GM08714 (cell line): ENCODE data around the gene NDC80.

Experiments used
- H3K4me3 ChIP-seq: fragments of 200-500 bp; sonication (Bioruptor generic); 2 replicates; pipeline ENCODE4 v1.5.1; 2014; ENCODE audit warnings: mild to moderate bottlenecking, low read length, inconsistent platforms
- ZNF274 ChIP-seq: IDR thresholded peaks from 2 replicates; pipeline ENCODE4 v1.6.1; 2012; ENCODE audit warnings: mild to moderate bottlenecking, low read depth, low read length

The NDC80 gene

DNA sequence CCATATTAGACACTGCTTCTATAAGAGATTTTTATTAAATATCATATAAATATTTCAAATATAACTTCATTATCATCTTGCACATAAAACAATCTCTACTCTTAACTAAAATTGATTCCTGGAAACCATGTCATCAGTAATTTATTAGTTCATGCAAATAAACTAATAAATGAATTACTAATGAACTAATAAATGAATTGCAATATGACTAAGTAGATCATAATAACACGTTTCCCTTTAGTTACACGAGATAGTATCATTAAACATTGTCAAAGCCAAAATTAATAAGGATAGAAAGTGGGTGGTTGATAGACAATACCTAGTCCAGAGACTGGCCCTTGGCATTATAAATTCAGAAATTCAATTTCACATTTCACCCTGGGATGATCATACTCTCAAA, 26.2 kb upstream of the NDC80 start:
- no peak overlapping the region for H3K4me3 ChIP-seq
- no peak for TF ChIP-seq ZNF274

DNA sequence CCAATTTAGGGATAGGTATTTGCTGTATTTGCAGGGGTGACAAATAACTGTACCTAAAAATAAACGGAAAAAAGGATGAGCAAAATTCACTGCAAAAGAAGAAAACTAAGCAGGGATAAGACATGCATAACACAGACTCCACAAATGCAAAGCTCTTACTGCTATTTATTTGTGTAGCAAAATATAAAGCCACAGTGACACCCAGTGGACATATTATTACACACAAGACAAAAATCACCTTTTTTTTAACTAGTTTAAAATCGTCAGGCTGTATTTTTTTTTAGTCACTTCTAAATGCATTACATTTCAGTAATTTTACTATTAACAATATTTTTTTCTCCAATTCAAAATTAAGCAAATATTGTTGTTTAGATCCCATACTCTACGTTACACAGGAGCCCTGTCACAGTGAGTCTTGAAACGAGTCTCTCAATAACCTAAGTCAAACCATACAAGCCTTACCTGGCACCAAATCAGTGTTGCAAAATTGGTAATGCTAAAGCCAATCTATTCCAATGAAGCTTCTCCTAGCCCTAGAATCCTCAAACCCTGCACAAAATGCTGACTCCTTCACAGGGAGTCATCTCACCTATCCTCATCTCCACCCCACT, 23.8 kb upstream of the NDC80 start:
- no peak for TF ChIP-seq ZNF274
- no peak overlapping the region for H3K4me3 ChIP-seq

DNA sequence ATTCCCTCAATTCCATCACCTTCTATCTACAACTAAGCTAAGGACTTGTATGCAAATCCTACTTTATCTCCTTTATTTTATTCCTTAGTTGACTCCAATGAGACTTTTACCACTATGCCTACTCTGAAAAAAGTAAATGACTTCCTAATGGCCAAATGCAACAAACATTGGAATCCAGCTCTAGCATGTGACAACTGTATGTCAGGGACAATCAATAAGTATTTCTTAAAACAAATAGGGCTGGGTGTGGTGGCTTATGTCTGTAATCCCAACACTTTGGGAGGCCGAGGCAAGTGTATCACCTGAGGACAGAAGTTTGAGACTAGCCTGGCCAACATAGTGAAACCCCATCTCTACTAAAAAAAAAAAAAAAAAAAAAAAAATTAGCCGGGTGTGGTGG, 21.9 kb upstream of the NDC80 start:
- TF ChIP-seq ZNF274, result no peak
- H3K4me3 ChIP-seq, result no peak overlapping the region

DNA sequence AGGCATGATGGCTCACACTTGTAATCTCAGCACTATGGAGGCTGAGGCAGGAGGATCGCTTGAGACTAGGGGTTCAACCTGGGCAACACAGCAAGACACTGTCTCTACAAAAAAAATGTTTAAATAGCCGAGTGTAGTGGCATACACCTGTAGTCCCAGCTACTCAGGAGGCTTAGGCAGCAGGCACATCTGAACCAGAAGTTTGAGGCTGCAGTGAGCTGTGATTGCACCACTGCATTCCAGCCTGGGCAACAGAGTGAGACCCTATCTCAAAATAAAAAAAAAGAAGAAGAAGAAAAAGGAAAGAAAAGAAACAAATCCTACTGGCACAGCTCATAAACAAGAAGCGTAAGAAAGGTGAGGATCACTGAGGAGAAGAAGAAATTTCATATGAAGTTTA, 19.9 kb upstream of the NDC80 start:
- H3K4me3 ChIP-seq, result no peak overlapping the region
- no peak for TF ChIP-seq ZNF274

DNA sequence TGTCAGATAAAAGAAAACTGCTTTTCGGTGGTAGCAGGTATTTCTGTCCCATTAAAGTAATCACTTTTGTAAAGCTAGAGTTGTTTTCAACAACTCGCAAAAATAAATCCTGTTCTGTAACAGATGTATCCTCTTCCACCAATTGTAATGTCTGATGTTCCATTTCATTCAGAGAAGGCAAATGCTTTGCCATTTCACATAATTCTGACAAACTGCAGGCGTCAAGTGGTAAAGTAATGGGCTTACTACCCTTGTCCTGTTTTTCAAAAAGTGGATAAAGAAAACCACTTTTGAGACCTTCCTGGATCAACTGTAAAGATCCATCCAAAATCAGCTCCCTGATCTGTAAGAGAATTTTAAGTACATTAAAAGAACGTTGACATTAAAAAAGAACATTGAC, 16.7 kb upstream of the NDC80 start:
- H3K4me3 ChIP-seq, result no peak overlapping the region
- TF ChIP-seq ZNF274, result no peak

DNA sequence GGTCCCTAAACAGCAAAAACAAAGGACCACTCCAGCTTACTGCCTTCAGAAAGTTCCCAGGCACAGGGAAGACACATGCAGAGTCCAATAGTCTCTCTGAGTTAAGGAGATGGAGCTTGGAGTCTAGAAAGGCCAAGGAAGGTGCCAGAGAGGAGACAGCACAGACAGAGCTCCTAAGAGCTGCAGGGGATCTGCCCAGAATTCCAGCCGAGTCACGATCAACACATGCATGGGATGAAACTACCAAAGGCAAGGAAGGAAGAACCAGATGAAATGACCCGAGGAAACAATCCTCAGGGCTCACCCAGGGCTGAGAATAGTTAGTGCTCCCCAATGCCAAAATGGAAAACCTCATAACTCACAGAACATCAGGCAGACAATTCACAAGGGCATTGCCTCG, 15.5 kb upstream of the NDC80 start:
- H3K4me3 ChIP-seq, result no peak overlapping the region
- TF ChIP-seq ZNF274, result no peak

DNA sequence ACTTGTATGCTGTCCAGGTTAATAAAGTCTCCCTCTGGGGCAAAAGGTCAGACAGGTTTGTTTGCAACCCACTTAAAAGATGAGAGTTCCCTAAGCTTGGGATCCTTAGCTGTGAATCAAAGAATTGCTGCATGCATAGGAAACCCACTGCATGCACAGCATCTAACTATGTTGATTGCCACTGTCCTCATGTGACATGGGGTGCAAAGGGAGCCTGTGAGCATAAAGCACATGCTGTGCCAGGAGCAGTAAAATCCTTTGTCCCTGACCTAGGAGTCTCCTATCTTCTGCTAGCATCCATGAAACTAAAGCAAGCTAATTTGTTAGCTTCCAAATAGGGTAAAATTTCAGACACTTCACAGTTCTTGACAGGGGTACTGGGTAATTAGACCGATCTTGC, 13.8 kb upstream of the NDC80 start:
- H3K4me3 ChIP-seq, result no peak overlapping the region
- TF ChIP-seq ZNF274, result no peak

DNA sequence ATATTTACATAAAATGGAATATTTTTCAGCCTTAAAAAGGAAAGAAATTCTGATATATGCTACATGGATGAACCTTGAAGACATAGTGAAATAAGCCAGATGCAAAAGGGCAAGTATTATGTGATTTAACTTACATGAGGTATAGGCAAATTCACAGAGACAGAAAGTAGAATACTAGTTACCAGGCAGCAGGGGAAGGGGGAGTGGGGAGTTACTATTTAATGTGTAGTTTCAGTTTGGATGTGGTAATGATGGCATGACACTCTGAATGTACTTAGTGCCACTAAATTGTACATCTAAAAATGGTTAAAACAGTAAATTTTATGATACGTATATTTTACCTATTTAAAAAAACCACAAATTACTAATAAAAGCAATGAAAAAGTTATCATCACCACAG, 12.1 kb upstream of the NDC80 start:
- no peak overlapping the region for H3K4me3 ChIP-seq
- TF ChIP-seq ZNF274, result no peak

DNA sequence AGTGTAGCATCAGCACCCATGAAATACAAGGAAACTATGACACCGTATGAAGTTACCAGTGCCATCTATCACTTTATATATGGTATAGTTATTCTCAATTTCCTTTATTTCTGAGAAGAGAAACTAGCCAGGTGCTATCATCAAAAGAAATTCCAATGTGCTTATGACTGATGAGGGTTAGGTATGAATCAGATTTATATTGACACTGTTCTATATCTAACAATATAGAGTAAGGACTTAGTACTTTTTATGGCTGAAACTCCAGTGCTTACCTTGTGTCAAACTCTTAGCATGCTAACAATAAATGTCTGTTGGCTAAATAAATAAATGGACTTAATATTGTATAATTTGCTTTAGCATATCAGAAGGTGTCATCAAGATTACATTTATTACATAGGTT, 7.0 kb upstream of the NDC80 start:
- no peak overlapping the region for H3K4me3 ChIP-seq
- TF ChIP-seq ZNF274, result no peak

DNA sequence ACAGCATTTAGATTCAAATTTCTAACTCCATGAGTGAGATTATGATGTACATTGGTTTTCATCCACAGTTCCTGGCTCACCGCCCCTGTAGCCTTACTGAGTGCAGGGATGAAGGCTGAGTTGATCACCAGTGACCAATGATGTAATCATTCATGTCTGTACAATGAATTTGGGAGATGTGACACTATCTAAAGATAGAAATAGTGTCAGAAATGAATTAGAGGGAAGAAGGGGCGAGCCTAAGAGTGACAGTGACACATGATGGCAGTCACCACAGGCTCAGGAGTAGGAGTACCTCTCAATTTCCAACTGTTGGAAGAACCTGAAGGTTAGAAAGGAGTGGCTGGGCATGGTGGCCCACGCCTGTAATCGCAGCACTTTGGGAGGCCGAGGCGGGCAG, 3.2 kb upstream of the NDC80 start:
- no peak for TF ChIP-seq ZNF274
- no peak overlapping the region for H3K4me3 ChIP-seq

DNA sequence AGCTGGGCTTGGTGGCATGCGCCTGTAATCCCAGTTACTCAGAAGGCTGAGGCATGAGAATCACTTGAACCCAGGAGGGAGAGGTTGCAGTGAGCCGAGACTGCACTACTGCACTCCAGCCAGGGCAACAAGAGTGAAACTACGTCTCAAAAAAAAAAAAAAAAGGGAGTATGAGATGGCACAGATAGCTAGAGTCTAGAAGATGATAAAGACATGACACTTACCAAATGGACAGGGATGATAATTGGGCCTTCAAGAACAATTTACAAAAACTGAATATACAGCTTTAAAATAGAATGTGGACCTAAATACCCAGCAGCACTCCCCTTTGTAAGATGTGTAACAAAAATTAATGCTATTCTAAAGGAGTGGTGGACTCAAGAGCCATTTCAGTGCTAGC, 2.8 kb upstream of the NDC80 start:
- TF ChIP-seq ZNF274, result no peak

DNA sequence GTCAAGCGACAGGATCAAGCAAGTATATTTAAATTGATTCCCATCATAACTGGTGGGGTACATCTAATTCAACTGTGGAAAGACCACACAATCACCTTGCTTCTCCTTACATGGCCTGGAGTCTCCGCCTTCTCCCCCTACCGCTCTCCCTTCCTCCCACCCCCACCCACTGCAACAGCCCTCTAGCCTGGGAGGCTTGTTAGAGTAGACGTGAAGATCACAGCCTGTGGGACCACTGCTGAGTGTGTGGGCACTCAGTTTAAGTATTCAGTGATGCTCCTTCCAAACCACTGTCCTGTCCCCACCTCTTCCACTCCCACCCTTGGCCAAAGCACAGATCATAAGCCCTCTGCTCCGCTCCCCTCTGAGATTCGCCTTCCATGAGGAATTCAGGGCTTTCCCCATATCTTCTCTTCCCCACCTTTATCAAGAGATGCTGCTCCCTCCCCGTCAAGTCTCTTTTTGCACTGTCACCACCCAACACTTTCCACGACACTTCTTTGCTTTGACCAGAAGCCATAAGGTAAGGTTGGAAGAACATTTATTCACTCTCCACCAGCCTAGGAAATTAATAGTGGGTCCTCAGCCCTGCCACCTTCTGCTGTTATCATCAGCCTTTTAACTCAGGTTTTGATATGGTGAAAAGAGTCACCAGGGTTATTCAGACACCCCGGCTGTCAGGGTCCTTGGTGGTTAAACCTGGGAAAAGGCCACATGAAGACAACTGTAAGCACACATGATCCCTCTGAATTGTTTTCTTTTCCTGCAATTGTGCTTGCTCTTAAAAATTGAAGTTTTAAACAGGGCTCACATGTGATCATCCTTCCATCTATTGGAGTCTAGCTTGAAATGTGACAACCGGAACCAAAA, 1.8 kb upstream of the NDC80 start:
- no peak for TF ChIP-seq ZNF274
- peak overlapping the region; percentile 93 for H3K4me3 ChIP-seq

More for the DNA sequence above, 2.8 kb upstream of the NDC80 start:
- no peak overlapping the region for H3K4me3 ChIP-seq

DNA sequence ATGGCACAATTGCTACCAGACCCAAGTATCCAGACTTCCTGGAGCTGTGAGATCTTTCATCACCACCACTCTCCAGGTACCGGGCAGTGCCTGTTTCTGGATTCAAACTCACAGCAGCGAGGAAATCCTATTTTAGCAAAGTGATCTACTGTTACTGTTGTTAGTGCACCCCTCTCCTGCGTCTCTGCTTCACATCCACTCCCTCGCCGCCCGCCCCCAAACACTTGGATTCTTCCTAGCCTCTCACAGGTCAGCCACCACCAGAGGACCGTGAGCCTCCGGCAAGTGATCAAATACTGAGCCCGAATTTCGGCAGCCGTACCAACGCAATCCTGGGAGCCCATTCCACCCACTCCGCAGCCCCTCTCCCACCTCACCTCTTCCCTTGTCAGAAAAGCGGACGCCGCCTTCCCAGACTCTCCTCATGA, 571 bp upstream of the NDC80 start:
- H3K4me3 ChIP-seq, result peak overlapping the region; percentile 93
- TF ChIP-seq ZNF274, result no peak

DNA sequence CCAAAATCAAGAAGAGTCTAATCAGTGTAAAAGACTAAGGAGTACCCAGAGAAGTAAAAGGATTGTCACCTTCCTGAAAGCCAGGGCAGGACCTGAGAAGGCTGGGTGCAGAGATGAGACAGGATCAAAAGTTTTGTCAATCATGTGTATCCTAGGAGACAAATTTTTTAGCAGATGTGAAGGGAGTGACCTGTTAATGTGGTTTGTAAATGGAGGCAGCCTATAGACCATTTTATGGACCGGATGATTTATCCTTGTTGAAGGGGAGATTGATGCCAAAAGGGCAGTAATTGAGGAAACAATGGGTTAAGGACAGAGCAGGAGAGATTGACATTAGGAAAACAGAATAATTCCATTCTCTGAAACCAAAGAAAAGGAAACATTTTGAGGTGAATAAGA, 813 bp downstream of the NDC80 start:
- TF ChIP-seq ZNF274, result no peak
- peak overlapping the region; percentile 93 for H3K4me3 ChIP-seq

DNA sequence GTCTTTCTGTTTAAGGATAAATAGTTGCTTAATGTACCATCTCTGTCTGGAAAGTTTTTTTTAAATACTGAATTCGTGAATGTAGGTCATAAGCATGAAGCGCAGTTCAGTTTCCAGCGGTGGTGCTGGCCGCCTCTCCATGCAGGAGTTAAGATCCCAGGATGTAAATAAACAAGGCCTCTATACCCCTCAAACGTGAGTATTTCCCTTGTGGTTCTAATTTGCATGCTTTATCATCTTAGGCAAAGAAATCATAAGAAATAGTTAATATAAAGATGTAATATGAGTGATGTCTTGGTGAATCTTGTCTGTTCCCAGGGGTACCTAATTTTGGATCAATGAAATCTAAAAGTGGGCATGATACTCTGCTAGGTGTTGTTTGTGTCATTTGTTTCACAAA, 1.5 kb downstream of the NDC80 start:
- peak overlapping the region; percentile 93 for H3K4me3 ChIP-seq

DNA sequence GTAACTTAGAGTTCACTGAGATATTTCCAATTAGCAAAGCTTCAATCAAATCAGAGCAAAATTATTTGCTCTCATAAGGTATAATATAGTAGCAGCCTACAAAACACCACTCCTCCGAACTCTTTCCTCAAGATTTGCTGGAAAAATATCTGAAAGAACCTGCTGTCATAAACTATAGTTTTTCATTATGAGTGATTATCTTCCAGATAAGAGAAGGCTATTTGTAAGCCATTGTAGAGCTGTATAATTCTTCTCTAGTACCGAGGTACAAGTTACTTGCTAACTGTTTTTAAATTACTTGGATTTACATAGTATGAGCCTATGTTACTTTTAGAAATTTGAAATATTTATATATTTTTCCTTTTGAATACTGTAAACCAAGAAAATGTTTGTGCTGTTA, 2.1 kb downstream of the NDC80 start:
- TF ChIP-seq ZNF274, result no peak
- H3K4me3 ChIP-seq, result peak overlapping the region; percentile 93; the same call in 1 of the 2 replicates

More for the DNA sequence above, 1.5 kb downstream of the NDC80 start:
- no peak for TF ChIP-seq ZNF274

DNA sequence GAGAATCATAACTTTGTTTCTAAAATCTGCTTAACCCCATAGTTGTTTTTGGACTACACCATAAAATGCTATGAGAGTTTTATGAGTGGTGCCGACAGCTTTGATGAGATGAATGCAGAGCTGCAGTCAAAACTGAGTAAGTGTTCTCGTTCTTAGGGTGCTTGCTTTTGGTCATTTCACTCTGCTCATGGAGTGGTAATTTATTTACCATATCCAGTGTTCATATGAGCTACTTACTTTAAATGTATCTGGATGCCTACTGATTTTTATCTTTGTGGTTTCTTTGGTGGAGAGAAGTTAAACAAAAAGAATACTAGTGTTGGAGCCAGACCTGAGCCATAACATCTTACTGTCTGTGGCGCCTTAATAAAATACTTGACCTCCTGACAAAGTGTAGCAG, 16.4 kb downstream of the NDC80 start:
- no peak for TF ChIP-seq ZNF274
- no peak overlapping the region for H3K4me3 ChIP-seq
